GM21381 (cell line): Measurements from ENCODE around the gene ANP32E.

Experiments
- ATAC-seq: cut with Tn5 transposase; IDR thresholded peaks from one replicate; pipeline ENCODE4 v1.9.1; 2021; ENCODE audit warnings: mild to moderate bottlenecking, moderate library complexity; ENCODE audit not compliant: unreplicated experiment

Gene ANP32E

DNA sequence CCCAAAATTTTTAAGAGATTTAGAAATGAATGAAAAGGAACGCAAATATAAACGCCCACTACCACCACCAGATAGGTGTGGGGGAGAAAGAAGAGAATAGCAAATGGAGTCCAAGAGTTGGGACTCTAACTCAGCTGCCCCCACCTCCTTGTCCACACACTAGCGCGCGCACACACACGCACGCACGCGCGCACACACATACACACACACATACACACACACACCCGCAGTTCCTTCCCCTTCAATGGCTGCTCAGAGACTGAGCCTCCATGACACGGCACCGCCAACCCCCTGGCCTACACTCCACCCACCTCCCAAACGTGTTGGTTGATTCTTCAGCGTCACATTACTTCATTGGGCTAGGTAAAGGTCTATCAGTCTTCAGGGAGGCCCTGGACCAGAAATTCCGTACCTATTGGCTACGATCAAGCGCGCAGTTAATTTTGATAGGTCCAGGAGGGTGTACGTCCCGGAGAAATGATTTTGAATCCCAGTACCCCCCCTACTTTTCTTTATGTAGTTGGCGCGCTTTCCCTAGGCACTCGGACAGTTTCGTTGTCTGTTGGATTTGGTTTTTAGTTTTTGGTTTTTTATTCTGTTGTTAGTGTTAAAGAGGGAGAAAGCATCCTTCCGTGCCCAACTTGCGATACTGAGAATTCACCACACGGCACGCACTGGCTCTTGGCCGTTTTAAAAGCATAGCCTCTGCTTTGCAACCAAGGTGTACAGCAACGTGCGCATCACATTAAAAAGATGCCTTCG, at the start of gene ANP32E:
Gene ANP32E, minus strand, starts transcription at position 261 of the 762 bp plus-strand sequence. CDS start 326 bp downstream, outside the sequence.
- ATAC-seq = peak; percentile 79

DNA sequence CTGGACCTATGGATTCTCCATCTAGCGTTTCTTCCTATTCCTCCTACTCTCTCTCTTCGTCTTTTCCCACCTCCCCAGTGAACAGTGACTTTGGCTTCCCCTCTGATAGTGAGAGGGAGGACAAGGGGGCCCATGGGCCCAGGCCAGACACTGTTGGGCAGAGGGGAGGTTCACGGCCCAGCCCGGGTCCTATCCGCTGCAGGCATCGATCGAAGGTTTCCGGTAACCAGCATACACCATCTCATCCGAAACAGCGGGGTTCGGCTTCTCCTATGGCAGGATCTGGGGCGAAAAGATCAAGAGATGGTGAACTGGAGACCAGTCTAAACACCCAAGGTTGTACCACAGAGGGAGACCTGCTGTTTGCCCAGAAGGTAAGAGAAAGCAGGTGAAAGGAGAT, 47.3 kb upstream of the ANP32E start:
- no peak for ATAC-seq

DNA sequence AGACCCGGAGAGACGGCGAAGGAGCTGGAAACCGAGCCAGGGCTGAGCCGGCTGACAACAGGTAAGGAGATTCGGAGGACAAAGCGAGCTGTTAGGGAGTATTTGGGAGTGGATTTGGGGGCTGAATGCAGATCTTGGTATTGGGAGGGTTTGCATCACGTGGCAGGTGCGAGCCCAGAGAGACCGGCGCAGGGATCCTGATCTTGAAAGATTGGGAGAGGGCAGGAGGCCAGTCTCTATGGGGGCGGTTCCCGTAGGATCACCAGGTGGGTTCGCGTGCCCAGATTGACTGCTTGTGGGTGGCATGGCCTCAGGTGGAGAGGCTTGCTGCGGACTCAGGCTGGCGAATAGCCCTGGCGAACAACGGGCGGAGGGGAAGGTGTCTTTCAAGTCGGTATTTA, 46.6 kb upstream of the ANP32E start:
- no peak for ATAC-seq

DNA sequence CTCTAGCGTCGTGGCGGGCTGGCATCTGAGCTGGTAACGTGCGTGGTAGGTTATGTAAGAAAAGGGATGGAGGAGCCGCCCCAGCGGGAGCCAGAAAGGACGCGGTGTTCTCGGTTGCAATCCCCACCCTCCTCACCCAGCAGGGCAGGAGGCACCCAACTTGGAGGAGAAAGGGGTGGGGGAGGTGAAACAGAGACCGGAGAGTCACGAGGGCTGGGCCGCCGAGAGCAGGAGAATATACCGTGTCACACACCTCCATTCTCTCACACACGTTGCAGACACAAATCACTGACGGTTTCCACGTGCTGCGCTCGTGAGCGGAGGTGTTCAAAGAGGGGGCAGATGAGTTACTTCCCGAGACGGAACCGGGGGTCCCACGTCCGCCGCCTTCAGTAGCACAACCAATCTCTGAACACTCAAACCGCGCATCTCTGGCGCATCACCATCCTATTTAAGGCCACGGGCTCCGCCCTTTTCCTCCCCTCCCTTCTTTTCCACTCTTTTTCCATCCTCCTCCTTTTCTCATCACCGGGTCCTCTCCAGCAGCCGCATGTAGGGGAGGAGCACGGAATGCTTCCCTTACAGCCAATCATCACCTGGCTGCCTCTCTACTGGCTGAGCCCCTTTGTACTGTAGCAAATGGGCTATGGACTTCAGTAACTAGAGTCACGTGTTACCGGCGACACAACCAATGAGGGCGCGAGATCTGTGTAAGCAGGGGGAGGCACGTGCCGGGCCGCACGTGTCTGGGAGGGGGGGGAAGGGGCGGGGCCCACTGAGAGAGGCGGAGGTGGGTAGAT, 46.0 kb upstream of the ANP32E start, which contains the start of gene CIART:
Gene CIART, plus strand, starts transcription at position 797 of the 800 bp plus-strand sequence. CDS start 714 bp downstream, outside the sequence.
- ATAC-seq = peak; percentile 68

DNA sequence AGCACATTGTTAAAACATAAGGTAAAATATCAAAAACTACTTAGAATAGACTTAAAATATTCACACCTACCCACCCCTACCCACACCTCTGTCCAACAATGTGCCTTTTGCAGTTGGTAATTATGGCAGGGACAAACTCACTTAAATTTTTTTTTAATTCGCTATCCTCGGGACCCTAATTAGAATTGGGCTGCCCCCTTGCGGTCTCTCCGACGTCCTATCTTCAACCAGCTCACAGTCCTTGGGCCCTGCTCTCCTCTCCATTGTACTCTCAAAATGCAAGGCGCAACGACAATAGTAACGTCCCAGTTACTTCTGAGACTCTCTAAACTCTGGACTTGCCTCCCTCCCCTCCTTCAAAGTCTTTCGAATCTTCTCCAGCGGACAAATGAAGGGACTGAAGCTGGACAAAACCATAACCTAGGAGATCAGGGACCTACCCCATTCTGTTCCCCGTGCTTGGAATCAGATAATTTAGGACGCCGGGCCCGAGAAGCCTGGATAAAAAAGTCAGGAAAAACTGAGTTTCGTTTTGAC, 45.4 kb upstream of the ANP32E start:
- ATAC-seq = no peak

DNA sequence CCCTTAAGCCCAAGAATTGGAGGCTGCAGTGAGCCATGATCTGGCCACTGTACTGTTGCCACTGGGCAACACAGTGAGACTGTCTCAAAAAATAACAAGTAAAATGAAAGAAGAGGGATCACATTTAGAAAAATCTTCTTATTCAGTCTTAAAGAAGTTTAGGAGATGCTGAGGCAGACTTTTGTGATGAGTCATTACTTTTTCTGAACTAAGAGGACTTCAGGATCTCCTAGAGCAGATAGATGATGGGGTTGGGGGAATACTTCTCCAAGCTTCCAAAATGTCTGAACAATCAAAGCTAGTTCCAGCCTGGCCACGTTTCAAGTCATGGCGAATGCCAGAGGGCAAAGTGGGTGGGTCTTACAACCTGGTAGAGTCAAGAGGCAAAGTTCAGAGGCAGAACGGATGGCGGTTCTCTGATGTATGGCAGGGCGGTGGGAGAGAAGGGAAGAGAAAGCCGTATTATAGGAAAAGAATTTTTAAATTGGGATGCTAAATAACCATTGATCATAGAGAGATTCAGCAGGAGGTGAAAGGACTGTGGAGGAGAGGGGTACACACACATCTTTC, 44.3 kb upstream of the ANP32E start:
- ATAC-seq = no peak

DNA sequence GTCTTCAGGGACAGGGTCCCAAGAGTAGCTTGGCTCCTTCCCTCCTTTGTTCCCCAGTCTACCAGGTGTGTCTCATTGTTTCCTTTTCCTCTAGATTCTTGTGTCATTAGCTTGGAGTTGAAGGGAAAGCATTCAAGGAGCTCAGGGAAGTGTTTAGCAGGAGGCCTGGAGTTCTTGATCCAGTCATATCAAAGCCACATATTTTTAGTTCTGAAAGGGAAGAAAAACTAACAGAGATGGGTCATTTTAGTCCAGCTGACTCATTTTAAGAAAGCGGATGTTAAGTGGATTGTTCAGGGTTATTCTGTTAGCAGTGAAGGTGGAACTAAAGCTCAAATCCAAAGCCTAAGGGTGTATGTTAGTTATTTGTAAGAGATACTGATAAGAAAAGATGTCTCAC, 37.4 kb upstream of the ANP32E start:
- no peak for ATAC-seq

DNA sequence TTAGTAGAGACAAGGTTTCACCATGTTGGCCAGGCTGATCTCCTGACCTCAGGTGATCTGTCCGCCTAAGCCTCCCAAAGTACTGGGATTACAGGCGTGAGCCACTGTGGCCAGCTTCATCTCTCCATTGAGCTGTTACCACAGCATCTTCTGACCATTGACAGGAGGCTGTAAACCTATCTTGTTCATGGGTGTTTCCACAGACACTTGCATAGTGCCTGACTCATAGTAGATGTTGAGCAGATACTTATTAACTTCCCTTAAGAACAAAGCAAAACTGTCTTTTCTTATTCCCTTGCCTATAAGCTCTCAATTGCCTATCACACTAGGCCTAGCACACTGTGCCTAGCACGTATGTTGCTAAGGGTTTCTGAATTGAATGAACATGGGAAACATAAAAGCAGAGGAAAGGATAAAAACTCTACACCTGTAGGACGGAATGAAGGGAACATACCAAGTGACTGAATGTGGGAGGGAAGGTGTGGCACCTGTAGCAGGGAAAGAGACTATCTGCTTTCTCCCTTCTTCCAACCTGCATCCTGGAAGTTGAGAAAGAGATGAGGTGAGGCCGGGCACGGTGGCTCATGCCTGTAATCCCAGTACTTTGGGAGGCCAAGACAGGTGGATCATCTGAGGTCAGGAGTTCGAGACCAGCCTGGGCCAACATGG, 35.5 kb upstream of the ANP32E start:
- no peak for ATAC-seq

DNA sequence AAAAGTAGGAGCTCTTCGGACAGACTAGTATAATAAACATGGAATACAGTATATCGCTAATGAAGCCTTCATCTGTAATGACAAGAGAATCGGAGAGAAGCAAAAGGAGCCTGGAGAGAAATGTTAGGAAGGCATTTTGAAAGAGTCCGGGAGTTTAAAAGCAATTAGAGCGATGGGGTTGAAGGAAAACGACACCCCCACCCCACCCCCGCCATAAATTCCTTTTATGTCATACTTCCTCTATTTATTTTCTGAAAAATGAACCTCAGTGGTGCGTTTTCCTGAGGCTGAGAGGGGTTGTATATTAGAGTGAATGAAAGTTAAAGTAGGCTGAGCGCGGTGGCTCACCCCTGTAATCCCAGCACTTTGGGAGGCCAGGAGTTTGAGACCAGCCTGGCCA, 33.5 kb upstream of the ANP32E start:
- ATAC-seq = no peak

DNA sequence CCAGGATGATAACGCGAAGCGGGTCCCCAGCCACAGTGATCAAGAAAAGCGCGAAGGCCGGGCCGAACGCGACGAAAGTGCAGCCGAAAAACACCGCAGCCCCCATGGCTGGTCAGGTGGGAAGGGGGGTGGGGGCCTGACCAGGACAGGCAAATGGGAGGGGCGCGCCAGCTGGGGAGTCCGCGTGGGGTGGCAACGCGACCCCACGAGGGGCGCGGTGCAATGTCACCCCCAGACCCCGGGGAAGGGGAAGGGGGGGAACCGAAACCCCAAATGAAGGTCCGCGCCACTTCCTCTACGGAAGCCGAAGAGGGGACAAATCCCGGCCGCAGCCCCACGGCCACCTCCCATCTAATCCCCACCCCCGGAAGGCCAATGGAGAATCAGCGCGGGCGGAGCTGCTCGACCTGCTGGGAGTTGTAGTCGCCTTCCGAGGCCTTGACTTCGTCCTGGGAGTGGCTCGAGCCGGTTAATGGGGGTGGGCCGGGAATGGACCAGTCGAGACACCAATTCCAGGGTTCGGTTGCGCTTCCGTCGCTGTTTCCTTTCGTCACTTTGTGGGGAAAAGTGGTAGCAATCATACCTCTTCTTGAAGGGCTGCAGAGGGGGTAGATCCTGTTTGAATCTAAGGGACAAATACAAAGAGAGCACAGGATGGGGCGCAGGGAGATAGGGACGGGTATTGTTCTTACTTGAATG, 32.9 kb upstream of the ANP32E start, which contains the start of gene APH1A:
Gene APH1A, minus strand, starts transcription at position 312 of the 699 bp plus-strand sequence. Its CDS starts 206 bp downstream, at position 106.
- peak; percentile 89 for ATAC-seq

DNA sequence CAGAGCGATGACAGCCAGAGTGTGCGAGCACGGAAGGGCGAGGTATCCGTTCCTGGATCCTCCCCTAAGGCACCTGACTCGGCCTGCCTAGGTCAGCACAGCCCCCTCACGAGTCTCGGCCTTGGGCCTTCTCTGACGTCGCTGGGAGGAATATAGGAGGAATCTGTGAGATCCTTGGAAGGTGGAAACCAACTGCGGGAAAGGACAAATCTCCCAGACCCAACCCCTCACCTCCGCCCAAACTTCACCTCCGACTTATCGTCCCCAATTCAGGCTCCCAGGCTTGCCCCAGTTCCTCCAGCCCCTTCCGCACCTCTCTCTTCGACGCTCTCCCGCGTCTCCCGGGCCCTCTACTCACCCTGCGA, 32.4 kb upstream of the ANP32E start:
- ATAC-seq = peak; percentile 11

DNA sequence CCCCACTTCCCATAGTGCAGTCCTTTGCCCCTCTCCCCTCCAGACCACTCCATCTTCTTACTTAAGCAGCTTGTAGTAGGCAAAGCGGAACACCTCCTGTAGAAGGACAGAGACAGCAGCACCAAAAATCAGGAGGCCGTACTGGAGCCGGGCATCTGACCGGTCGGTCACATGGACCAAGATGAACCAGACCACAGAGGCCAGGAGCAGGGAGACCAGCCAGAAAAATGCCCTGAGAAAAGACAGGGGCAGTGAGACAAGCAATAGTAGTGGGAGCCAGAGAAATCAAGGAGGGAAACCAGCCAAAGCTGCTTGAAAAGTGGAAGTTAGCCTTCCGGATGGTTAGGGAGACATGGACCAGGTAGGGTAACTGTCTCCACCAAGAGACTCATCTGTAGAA, 32.0 kb upstream of the ANP32E start:
- no peak for ATAC-seq

DNA sequence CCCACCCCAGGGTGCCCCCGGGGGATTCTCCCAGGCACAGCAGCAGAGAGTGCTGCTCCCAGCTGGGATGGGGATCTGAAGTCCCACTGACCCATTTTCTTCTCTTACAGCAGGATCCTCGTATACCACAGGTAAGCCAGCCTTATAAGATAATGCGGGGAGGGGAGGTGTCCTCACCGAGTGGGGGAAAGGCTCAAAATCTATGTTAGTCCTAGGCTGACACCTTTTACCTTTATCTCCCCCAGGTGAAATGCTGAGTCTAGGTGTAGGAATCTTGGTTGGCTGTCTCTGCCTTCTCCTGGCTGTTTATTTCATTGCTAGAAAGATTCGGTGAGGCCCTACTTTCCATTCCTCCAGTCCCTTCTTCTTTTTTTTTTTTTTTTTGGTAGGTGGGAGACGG, 27.6 kb upstream of the ANP32E start:
- ATAC-seq = no peak

DNA sequence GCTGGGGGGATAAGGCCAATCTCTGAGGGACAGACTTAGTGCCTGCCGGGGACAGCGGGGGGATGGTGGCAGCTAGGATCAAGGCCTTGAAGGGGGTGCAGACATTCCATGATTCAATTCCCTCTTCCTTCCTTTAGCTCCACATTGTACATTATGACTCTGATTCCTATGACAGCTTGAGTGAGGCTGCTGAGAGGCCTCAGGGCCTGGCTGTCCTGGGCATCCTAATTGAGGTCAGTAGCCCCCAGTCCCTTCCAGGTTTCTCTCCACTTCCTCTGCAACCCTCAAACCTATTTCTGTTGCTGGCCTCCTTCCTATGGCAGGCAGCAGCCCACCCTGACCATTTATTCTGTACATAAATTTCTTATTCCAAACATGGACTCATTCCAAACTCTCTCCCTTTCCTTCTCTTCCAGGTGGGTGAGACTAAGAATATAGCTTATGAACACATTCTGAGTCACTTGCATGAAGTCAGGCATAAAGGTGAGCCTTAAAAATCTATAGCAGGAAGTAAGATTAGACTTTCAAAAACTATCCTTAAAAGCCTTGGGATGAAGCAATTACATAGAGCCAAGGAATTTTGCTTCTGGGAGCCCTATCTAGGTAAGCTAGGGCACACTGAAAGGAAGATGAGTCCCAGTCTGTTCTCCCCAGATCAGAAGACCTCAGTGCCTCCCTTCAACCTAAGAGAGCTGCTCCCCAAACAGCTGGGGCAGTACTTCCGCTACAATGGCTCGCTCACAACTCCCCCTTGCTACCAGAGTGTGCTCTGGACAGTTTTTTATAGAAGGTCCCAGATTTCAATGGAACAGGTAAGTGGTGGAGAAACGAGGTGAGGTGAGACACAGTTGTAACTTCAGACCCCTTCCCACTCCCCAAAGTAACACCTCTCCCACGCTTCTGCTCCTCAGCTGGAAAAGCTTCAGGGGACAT, 26.7 kb upstream of the ANP32E start:
- no peak for ATAC-seq

DNA sequence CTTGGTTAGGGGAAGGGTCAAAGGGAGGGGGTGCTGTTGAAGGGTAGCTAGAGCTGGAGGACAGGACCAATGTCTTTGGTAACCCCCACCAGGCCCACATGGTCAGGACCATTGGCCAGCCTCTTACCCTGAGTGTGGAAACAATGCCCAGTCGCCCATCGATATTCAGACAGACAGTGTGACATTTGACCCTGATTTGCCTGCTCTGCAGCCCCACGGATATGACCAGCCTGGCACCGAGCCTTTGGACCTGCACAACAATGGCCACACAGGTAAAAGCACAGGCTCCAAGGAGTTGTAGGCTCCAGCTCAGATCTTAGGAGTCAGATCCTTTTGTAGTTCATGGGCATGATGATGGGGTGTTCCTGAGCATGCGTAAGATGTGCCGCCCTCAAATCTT, 25.5 kb upstream of the ANP32E start:
- ATAC-seq = no peak

DNA sequence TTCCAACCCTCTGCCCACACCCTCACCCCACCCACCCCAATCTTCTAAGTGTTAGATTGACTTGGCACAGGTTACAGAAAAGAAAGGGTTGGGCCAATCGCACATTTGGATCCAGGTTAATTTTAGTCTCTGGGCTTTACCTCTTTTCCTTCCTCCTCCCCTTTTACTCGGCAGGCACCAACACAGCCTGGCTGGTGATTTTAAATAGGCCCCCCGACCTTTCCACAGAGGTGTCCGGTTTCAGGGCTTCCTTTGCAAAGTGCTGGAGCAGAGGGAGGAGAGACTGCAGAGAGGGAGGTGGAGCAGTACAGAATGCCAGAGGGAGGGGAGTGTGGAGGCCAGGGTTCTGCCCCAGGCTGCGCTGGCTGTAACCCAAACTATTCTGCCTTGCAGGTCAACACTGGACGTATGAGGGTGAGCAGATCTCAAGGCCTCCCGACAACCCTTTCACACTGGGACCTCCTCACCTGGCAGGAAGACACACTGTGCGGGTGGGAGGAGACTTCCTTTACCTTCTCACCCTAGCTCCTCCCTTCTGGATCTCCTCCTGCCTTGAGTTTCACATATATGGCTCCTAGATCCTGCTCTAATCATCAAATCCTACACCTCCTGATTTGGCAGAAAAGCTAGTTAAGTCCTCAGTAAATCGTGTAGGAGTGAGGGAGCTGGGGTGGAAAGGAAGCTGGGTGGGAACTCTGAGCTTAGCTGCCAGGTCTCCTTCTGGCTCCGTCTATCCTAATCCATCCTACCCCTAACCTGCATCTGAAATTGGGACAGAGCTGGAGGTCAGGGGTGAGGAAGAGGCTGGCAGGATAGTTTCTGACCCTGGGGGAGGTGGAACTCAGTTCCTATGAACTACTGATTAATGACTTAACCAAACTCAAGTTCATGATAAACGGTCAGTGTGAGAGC, 24.1 kb upstream of the ANP32E start:
- no peak for ATAC-seq

DNA sequence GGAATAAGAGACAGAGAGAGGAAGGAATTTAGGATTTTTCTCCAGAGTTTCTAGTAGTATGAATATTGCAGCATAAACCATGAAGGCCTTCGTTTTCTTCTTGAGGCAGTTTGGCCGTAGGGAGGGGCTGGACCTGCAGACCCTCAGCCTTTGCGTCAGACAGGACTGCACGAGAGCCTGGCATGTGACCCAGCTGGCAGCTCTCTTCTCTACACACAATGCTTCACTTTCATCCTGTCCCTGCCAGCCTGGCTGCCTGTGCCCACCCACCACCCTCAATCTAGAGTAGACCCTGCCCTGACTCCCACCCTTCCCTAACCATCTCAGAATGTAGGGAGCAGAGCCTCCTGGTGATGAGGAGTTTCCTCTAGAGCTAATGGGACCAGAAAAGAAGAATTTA, 23.3 kb upstream of the ANP32E start:
- ATAC-seq = no peak
